ENCODE measurements around the gene KLHDC2. TPM values are rescaled to one million over a fixed set of nuclear protein-coding genes. Genes with fewer than 3 reads are reported as not detected.

Gene KLHDC2
- total RNA-seq, 1 donor = 83.2 TPM

- Histone ChIP-seq H3K36me3 (ENCODE audit: insufficient read depth, low read length) (peaks cover 5% of the 10 kb centered on the region), H3K4me3 (ENCODE audit: insufficient read depth, low read length) (peak overlapping the region; percentile 99), H3K79me2 (ENCODE audit: insufficient read depth, low read length) (peaks cover 29% of the 10 kb centered on the region), H2AFZ (ENCODE audit: low read length) (peak overlapping the region; percentile 92), H4K20me1 (ENCODE audit: insufficient read depth, low read length) (peaks cover 28% of the 10 kb centered on the region), H3K27me3 (ENCODE audit: insufficient read depth, low read length) (no peaks in the 10 kb centered on the region), H3K9me3 (ENCODE audit: low read depth, low read length) (no peaks in the 10 kb centered on the region), H3K27ac (ENCODE audit: low read depth, low read length) (peak overlapping the region; percentile 96), H3K4me1 (ENCODE audit: insufficient read depth, low read length) (peaks cover 25% of the 10 kb centered on the region), H3K4me2 (ENCODE audit: insufficient read depth, low read length) (peak overlapping the region; percentile 94)
- no peak for DNase-seq (ENCODE audit: insufficient read length, low spot score, missing footprints)
- no peak for TF ChIP-seq CTCF (IDR thresholded peaks at IDR 0.05; ENCODE audit: extremely low read depth, low read depth, low read length)
Observed at GRCh38 chr14:49767270-49767570, 733 bp upstream of the KLHDC2 start.

GRCh38 chr14:49768301-49769121, 558 bp downstream of the KLHDC2 start:
- Histone ChIP-seq H3K79me2 (ENCODE audit: insufficient read depth, low read length) (peaks cover 32% of the 10 kb centered on the region), H3K4me2 (ENCODE audit: insufficient read depth, low read length) (peak overlapping the region; percentile 99), H3K27me3 (ENCODE audit: insufficient read depth, low read length) (no peaks in the 10 kb centered on the region), H3K27ac (ENCODE audit: low read depth, low read length) (peak overlapping the region; percentile 96), H2AFZ (ENCODE audit: low read length) (peak overlapping the region; percentile 88), H4K20me1 (ENCODE audit: insufficient read depth, low read length) (peaks cover 32% of the 10 kb centered on the region), H3K4me3 (ENCODE audit: insufficient read depth, low read length) (peak overlapping the region; percentile 99), H3K4me1 (ENCODE audit: insufficient read depth, low read length) (peaks cover 25% of the 10 kb centered on the region), H3K36me3 (ENCODE audit: insufficient read depth, low read length) (peaks cover 13% of the 10 kb centered on the region), H3K9me3 (ENCODE audit: low read depth, low read length) (no peaks in the 10 kb centered on the region)
- DNase-seq (ENCODE audit: insufficient read length, low spot score, missing footprints) = peak; percentile 83
- no peak for TF ChIP-seq CTCF (IDR thresholded peaks at IDR 0.05; ENCODE audit: extremely low read depth, low read depth, low read length)

GRCh38 chr14:49769171-49769570, 1.2 kb downstream of the KLHDC2 start:
- Histone ChIP-seq H3K4me1 (ENCODE audit: insufficient read depth, low read length) (peaks cover 25% of the 10 kb centered on the region), H3K4me3 (ENCODE audit: insufficient read depth, low read length) (peak overlapping the region; percentile 99), H3K79me2 (ENCODE audit: insufficient read depth, low read length) (peaks cover 32% of the 10 kb centered on the region), H3K27me3 (ENCODE audit: insufficient read depth, low read length) (no peaks in the 10 kb centered on the region), H3K36me3 (ENCODE audit: insufficient read depth, low read length) (peaks cover 13% of the 10 kb centered on the region), H3K4me2 (ENCODE audit: insufficient read depth, low read length) (peak overlapping the region; percentile 99), H4K20me1 (ENCODE audit: insufficient read depth, low read length) (peaks cover 32% of the 10 kb centered on the region), H3K27ac (ENCODE audit: low read depth, low read length) (peak overlapping the region; percentile 96), H2AFZ (ENCODE audit: low read length) (peak overlapping the region; percentile 88), H3K9me3 (ENCODE audit: low read depth, low read length) (no peaks in the 10 kb centered on the region)
- TF ChIP-seq CTCF (IDR thresholded peaks at IDR 0.05; ENCODE audit: extremely low read depth, low read depth, low read length) = no peak
- DNase-seq (ENCODE audit: insufficient read length, low spot score, missing footprints) = peak; percentile 71

- Histone ChIP-seq H3K27ac (ENCODE audit: low read depth, low read length) (peak overlapping the region; percentile 96), H3K4me1 (ENCODE audit: insufficient read depth, low read length) (peaks cover 25% of the 10 kb centered on the region), H3K79me2 (ENCODE audit: insufficient read depth, low read length) (peaks cover 32% of the 10 kb centered on the region), H3K4me3 (ENCODE audit: insufficient read depth, low read length) (peak overlapping the region; percentile 99), H3K4me2 (ENCODE audit: insufficient read depth, low read length) (peak overlapping the region; percentile 99), H3K9me3 (ENCODE audit: low read depth, low read length) (no peaks in the 10 kb centered on the region), H4K20me1 (ENCODE audit: insufficient read depth, low read length) (peaks cover 32% of the 10 kb centered on the region), H3K27me3 (ENCODE audit: insufficient read depth, low read length) (no peaks in the 10 kb centered on the region), H2AFZ (ENCODE audit: low read length) (no peak overlapping the region), H3K36me3 (ENCODE audit: insufficient read depth, low read length) (peaks cover 16% of the 10 kb centered on the region)
- DNase-seq (ENCODE audit: insufficient read length, low spot score, missing footprints) = no peak
- TF ChIP-seq CTCF (IDR thresholded peaks at IDR 0.05; ENCODE audit: extremely low read depth, low read depth, low read length) = no peak
Observed at GRCh38 chr14:49769581-49770211, 1.7 kb downstream of the KLHDC2 start.
